Germinal center (tissue), 1 donor: ENCODE data around the gene C2orf69.
A peak's percentile ranks its signal among the peaks of the same experiment; 100 is the strongest.

Source experiments
- DNase-seq: peaks from one replicate; pipeline ENCODE4 v3.0.0; 2012; ENCODE audit warnings: mixed read lengths, low spot score

C2orf69 gene

GRCh38 chr2:199914372-199914958, 3.4 kb downstream of the C2orf69 start:
- no peak for DNase-seq

- no peak for DNase-seq
These were observed 5.9 kb downstream of the C2orf69 start for GRCh38 chr2:199916980-199917379.

DNA sequence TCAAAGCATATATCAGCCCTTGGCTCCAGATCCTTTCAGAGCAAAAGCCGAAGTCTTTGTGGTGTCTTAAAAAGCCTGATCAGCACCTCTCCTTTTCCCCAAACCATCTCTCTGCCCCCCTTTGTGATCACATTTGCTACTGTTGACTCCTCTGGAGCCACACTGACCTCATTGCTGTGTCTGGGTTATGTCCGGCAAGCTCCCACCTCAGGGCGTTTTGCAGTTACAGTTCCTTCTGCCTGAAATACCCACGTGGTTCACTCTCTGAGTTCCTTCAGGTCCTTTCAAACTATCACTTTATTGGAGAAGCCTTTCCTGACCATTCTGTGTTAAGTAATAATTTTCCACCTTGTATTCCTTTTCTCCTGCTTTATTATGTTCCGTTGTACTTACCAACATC, 11.8 kb downstream of the C2orf69 start:
- DNase-seq: no peak

- DNase-seq: no peak
These were observed 12.8 kb downstream of the C2orf69 start for GRCh38 chr2:199923924-199924323.

DNA sequence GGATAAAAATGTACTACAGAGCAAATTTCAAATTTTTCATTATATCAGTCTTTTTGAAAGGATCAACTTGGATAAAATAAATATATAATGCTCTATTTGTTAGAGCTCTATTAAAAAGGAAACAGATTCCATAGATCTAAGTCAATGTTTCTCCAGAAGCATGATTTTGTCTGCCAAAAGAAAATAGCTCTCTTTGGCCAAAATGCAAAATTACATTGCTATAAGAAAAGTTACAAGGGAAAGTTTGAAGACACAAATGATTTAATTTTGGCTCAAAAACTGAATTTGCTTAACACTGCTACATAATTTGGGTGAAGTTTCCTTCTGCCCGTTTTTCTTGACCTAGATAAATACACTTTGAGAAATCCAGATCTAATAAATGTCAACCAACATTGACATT, 15.7 kb downstream of the C2orf69 start:
- DNase-seq: no peak

- DNase-seq: no peak
These were observed 17.1 kb downstream of the C2orf69 start for GRCh38 chr2:199928226-199928625.

- DNase-seq: no peak
These were observed 17.5 kb downstream of the C2orf69 start for GRCh38 chr2:199928626-199929025.

DNA sequence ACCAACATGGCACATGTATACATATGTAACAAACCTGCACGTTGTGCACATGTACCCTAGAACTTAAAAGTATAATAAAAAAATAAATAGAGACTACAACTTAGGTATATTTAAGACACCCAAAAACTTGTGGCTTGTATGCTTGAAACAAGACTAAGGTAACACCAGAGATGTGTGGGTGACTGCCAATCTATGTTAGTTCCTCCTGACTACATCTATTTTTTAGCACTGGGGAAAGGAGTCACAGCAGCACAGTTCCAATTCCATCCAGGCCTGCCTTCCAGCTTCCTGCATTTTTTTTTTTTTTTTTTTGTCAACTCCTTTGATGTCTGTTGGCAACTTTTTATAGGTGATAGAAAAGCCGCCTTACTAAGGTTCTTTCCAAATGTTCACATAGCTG, 18.2 kb downstream of the C2orf69 start:
- DNase-seq: no peak

- no peak for DNase-seq
These were observed 21.3 kb downstream of the C2orf69 start for GRCh38 chr2:199932312-199932855.

DNA sequence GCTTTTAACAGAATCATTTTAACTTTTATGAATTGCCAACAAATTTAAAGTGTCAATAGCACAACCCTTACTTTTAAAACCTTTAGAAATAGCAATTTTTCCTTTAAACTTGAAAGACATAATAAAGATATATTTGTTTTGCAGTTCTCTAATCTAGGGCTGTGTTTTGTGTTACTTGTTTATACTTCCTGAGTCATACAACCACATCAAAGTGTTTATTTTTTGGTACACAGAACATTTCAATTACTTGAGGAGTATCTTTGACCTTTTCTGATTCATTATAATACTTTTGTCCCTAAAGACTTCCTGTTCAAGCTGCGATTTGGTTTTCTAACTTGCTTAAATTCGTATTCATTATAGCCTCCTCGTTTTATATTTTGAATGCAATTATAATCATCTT, 22.4 kb downstream of the C2orf69 start:
- DNase-seq: no peak

- DNase-seq: no peak
These were observed 25.5 kb downstream of the C2orf69 start for GRCh38 chr2:199936554-199936953.

DNA sequence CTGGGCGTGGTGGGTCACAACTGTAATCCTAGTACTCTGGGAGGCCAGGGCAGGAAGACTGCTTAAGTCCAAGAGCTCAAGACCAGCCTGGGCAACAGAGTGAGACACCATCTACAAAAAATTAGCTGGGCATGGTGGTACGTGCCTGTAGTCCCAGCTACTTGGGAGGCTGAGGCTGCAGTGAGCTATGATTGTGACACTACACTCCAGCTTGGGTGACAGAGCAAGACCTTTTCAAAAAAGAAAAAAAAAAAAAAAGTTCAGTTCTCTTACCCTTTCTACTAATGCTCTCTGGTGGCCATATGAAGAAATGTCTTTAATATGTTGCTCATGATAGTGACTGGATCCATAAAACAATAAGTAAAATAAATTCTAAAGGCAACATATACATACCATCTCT, 29.3 kb downstream of the C2orf69 start:
- no peak for DNase-seq

DNA sequence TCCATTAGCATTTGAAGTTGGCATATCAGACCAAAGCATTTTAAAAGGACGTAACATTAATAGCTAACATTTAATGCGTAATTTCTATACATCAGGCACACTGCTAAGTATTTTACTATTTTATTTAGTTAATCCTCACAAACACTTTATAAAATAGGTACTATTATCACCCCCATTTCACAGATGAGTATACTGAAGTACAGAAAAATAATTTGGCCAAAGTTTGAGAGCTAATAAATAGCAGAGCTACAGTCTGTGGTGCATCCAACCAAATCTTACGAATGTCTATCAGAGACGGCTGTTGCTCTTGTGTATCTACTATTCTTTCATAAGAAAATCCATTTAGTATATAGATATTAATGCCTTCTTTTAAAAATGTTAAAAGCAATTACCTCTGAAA, 32.3 kb downstream of the C2orf69 start:
- no peak for DNase-seq

DNA sequence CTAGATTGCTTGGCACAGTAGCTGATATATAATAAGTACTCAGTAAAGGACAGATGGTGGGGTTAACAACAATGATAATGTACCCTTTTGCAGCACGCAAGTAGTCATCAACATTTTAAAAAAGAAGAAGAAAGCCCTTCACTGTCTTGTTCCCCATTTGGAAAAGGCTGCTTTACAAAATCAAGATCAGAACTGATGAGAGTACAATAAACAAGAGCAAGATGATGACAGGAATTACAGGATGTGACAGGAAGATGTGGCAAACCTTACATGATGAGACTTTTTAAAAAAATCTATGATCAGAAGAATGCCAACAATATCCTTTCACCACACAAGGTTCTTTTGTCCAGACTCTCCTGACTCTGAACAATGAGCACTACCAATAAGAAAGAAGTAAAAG, 35.1 kb downstream of the C2orf69 start:
- DNase-seq: no peak

GRCh38 chr2:199946836-199947235, 35.7 kb downstream of the C2orf69 start:
- DNase-seq: no peak

- no peak for DNase-seq
These were observed 39.3 kb downstream of the C2orf69 start for GRCh38 chr2:199950396-199950795.

DNA sequence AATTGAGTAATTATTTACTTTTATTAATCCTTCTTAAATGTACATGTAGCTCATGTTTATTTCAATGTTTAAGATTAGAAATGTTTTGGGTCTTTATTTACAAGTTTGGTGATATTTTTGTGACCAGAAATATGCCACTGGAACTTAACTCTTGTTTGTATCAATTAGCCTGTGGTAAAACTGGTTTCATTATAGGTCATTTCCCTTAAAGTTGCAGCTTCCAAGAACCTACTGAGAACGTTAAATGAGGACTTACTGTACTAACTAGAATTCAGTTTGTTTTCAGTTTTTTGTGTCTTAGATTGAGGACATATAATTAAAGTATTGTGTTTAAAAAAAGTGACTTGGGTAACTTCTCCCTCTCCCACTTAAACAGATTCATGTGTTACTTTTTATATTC, 39.9 kb downstream of the C2orf69 start:
- DNase-seq: no peak

- no peak for DNase-seq
These were observed 43.9 kb downstream of the C2orf69 start for GRCh38 chr2:199955007-199955338.

GRCh38 chr2:199955339-199956061, 44.4 kb downstream of the C2orf69 start, which contains the start of the genes MAIP1 and TYW5:
Gene MAIP1 (plus strand): TSS chr2:199955582. CDS start chr2:199955799, 217 bp downstream.
Gene TYW5 (minus strand): TSS chr2:199955491. CDS start chr2:199955470, 21 bp downstream.
- peak; percentile 80 for DNase-seq

DNA sequence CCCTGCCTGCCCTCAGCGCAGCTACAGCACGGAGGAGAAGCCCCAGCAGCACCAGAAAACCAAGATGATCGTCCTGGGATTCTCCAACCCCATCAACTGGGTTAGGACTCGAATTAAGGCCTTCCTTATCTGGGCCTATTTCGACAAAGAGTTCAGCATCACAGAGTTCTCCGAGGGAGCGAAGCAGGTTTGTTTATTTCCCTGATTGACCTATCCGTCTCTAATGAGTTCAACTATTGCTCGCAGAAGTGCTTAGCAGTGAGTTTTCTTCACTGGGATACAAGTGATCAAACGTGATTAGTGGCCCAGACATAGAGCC, 44.9 kb downstream of the C2orf69 start:
- DNase-seq: no peak

DNA sequence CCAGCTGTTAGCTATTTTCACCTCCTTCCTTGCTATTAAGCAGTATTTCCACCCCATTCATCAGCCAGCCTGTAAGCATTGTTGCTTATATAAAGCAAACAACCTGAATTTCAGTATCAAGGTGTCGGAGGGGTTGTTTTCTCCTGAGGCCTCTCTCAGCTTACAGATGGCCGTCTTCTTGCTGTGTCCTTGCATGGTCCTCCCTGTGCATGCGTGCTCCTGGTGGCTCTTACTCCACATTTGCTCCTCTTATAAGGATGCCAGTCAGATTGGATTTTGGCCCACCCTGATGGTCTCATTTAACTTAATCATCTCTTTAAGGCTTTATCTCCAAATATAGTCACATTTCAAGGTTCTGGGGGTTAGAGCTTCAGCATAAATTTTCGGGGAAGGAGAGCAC, 46.9 kb downstream of the C2orf69 start:
- DNase-seq: no peak

DNA sequence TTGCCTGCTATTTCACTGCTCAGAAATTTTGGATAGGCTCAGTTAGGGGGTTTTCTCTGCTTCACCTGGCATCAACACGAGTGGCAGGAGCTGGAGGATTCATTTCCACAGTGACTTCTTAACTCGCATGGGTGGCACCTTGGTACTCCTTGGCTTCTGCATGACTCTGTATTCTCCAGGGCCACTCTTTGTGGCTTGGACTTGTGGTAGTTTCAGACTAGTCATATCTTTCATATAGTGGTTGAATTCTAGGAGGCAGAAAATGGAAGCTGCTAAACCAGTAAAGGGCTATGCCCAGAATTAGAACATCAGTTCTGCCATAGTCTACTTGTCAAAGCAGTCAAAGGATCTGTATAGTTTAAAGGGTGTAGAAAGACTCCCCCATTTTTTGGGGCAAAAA, 51.1 kb downstream of the C2orf69 start:
- DNase-seq: no peak

DNA sequence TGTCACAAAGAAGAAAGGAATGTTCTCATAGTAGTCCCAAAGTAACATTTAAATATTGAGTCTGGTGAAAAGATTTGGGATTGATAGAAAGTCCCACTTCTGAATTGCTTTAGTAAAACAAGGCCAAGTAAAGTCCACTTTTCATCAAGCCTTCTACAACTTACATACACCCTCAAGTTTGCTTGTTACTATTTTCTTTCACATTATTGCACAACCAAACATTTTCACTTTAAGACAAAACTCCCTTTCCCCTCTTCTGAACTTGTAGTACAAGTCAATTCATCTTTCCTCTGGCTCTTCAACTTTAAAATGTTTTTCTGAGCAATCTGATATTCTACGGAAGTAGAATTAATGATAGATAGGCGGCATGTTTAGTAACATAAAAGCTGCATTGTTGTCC, 55.3 kb downstream of the C2orf69 start:
- no peak for DNase-seq

DNA sequence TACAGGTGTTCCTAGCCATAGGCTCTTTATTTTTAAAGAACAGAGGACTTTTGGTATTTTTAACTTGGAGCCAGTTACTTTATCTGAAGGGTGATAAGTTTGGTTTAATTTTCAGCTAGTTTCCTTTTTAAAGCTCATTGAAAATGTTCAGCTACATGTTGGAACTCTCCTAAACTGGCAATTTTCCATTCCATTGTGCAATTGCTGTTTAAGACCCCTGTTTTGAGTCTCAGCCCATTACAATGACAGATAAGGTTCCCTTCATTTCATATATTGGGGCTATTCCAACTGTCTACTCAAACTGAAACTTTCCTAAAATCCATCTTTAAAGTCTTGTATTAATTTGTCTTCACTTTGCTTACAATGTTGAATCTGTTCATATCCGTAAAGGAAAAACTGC, 55.9 kb downstream of the C2orf69 start:
- no peak for DNase-seq
